ENCODE results near the gene DISP1. TPM values are rescaled to one million over a fixed set of nuclear protein-coding genes. Genes with fewer than 3 reads are reported as not detected.

Gene DISP1
- total RNA-seq = 12.0 TPM

GRCh38 chr1:222814536-222815439, at the start of gene DISP1:
TSS of gene DISP1 (plus strand) at chr1:222815039. CDS start at chr1:222942824, 127,785 bp downstream.

Other genes starting within 250 kb of the DISP1 start
- gene TAF1A, start 225.1 kb upstream of the DISP1 start, total RNA-seq = 21.9 TPM
- 69.7 TPM for gene MIA3, start 196.9 kb upstream of the DISP1 start, total RNA-seq
- gene AIDA, start 102.5 kb upstream of the DISP1 start, total RNA-seq = 51.2 TPM
- 89.2 TPM for gene BROX, start 102.5 kb upstream of the DISP1 start, total RNA-seq
- gene FAM177B, start 77.8 kb upstream of the DISP1 start, total RNA-seq = 0.82 TPM